LHCN-M2 (cell line): ENCODE data around the gene LGSN. TPM values are rescaled to one million over a fixed set of nuclear protein-coding genes. Genes with fewer than 3 reads are reported as not detected.
"Not testable (repeated sequence)": the region's sequence is repeated elsewhere in the genome, so short reads cannot be mapped to it uniquely, and the experiment has no call there.

ENCODE experiments used
- DNase-seq: peaks from one replicate; pipeline ENCODE4 v3.0.0-alpha.2; 2012; ENCODE audit warnings: low read depth
- total RNA-seq: library from RNA; depleted of rRNA; stranded (reverse); fragments of >200 nt; gene quantifications from 2 replicates; pipeline ENCODE4 v1.2.3, GENCODE V29; 2014

The LGSN gene
- total RNA-seq, 1 experiment from 2014 or later: 0.11 TPM

DNA sequence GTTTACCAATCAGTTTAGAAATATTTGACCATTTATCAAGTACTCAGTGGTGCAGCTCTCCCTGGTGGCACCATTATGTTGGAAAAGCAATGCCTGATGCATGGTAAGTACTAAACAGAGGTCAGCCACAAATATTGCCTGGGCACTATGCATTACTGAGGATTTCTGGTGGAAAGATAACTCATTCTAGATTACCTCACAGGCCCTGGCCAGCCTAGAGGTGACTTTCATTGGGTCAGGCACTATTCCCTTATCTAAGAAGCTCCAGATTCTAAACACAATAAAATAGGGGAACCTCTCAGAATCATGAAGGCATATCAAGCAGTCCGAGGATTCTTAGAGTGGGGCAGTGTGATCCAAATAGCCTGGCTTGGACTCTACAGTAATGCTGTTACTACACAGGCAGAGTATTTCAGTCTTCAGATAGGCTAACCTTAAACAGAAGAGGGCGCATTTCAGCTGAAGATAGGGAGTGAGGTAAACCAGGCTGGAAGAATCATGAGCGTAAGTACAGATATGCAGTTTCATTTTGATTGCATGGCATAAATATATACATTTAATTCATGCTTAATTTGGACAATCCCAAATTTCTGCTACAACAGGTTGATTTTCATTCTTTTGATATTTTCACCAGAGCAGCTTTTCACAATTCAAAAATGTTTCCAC, 12.1 kb downstream of the LGSN start:
- peak; percentile 57 for DNase-seq

DNA sequence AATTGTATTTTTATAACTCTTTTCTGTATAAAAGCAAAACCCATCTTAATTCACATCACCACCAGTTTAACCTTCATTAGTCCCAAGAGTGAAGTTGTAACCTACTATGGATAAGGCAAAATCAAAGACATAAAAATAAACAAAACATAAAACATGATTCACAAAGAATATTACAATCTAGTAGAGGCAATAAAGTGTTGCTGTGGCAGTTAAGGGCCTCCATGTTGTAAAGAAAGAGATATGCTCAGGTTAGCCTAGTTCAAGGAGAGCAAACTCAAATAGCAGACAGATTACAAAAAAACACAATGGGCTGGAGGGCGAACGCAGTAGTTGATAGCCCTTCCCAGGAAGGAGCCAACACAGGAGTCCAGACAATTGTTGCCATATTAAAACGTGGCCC, 13.4 kb downstream of the LGSN start:
- DNase-seq: no peak

DNA sequence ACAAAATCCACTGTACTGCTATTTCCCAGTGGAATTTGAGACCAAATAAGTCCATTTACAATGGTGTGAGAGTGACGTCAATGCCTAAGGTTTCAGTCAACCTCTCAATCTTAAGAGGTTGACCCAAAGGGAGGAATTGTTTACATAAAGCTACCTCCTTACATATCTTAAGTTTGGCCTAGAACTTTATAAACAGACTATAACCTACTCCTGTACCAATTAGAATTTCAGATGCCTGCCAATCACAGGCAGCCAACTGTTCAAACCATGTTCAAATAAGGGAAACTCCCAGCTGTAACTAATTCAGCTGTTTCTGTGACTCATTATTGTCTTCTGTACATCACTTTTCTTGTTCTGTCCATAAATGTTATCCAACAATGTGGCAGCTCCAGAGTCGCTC, 14.5 kb downstream of the LGSN start:
- peak; percentile 51 for DNase-seq

DNA sequence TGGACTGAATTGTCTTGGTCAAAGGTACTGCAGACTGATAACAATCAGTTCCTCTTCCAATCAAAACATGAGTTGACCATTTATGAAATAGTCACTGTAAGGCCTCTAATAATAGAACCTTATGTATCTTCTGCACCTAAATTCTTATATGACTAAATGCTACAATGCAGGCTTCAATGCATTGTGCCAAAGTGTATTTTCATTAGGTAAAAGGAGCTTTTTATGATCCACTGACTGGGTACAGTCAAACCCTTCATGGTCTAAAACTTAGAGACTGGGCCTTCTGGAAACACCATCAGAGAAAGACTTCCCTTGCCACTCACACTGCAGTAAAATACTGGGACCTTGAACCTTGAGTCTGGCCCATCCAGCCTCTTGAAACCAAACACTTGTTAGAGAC, 16.3 kb downstream of the LGSN start:
- no peak for DNase-seq

DNA sequence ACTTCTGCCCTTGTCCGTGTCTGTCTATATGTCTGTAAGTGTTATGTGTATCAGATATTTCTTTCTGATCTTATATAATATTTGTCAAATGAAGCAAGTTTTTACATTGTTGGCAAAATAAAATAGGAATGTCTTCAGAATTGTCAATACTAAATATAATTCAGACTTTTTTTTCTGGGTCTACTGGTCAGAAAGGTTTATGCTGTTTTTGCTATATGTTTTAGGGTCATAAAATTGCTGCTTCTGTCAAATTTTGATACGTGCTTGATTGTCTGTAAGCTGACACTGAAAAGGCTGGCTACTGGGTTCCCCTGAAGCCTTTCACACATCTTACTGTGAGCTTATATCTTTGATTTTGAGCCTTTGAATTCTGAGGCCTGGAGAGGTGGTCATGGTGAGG, 20.1 kb downstream of the LGSN start:
- no peak for DNase-seq

DNA sequence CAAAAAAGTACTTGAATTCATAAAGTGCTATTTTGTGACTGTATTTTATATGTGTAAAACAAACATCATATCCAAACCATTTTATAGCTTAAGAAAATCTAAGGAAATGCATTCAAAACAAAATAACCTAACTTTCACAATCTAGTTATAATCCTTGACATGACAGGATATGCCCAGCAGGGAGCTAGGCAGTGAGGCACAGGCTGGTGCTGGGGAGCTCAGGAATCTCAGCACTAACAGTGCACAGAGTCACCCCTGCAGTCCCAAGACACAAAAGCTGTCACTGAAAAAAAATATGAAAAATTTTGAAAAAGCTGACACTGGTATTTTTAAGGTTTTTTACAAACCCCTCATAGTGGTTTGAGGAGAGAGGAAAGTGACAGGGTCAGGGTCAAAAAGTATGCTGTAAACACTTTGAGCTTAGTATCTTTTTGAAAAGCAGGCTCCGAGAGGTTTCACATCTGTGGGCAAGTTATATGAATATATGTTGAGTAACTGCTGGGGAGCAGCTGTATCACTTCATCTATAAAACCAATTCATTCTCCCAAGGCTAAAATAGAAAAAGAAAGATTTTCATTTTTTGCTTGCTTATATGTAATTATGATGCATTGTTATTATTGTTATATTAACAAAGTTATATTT, 24.1 kb downstream of the LGSN start:
- no peak for DNase-seq

DNA sequence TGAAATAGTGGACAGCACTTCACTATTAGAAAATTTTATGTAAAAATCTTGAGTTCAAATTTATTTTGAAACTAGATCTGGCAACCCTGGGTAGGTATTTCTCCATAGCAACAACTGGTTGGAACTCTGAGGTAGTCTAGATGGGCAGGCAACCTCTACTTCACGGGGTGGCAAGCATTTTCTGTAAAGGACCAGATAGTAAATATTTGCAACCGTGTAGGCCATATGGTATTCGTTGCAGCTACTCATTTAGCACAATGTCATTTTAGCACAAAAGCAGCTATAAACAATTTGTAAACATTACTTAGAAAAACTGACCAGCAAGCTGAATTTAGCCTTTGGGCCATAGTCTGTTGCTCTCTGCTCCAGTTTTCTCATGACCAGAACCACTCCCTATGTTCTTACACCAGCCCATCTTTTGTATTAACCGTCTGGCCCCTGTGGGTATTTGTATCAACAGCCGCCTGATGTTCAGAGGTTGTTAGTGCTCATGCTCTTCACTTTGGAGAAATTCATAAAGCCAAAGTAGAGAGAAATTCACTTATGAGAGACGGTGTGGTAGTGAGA, 29.2 kb downstream of the LGSN start:
- no peak for DNase-seq

DNA sequence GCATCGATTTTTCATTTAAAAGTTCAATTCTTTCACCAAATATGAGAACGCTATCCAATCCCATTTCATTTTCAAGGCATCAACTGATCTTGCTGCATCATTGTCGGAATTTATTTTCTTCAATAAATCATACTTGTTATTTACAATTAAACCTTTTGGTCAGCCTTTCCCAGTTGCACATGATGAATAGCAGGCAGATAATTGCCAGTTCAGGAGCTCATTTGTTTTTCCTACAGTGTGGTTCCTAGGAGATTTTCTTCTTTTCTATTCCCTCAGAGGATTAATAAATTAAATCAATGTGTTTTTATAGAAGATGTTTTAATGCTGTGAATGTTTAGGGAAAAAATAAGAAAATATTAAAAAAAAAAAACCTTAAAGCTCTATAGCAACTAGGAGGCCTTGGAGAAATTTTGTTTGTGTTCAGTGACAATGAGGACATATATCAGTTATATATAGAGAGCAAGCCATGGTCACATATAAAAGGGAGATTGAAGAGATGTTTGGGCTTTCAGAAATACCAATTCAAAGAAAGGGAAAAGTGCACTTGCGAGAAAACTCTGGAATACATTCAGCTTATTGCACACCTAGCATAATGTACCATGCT, 30.4 kb downstream of the LGSN start:
- no peak for DNase-seq

DNA sequence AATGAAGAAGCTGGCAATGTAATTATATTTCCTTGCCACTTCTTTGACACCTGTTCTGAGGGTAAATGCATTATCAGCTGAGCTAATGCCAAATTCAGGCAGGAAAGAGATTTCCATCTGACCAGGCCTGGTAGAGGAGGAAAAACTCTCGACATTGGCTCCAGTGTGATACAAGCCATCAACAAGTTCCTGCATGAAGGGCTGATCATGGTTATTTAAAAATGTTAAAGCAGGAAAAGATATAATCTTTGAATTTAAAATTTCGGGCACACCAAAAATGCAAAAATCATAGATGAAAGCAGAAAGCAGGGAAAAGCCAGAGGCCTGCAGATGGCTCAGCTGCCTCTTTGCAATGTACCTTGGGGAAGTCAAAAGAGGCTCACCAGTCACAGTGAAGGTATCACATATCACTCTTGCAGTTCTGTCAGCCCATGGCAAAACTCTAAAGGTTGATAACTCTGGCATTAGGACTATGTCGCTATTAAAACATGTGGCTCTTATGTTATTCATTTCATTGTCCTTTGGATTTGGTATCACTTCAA, 39.1 kb downstream of the LGSN start:
- no peak for DNase-seq

DNA sequence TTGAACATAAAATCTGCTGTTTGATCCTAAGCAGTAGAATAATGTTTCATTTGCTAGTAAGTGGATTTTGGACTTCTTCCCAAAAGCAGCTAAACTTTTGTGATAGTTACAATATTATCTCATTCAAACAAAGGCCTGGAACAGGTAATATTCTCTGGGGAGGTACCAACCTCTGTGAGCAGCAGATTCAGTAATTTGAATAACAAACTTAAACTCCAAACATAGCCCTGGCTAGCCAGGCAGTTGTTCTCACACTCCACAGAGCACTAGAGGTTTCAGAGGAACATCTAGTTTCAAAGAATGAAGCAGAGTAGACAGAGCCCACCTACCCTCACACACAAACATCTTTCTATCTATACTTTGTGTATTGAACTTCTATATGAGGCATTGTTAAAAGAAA, 40.9 kb downstream of the LGSN start:
- DNase-seq: no peak

DNA sequence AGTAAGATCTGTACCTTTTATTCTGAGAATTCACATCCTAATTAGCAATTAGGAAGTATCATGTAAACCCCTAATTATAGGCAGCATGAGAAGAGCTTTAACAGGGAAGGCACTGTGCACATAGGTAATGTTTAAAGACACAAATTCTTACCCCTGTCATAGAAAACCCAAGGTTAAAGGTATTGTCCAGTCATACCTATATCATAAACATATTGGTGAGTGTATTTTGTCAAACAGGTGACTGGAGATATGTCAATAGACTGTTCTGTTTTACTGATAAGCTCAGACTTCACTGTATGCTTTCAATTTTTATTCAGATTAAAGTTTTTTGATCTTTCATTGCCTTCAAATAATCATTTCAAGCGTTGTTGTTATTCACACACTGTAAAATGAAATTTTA, 43.8 kb downstream of the LGSN start:
- no peak for DNase-seq

DNA sequence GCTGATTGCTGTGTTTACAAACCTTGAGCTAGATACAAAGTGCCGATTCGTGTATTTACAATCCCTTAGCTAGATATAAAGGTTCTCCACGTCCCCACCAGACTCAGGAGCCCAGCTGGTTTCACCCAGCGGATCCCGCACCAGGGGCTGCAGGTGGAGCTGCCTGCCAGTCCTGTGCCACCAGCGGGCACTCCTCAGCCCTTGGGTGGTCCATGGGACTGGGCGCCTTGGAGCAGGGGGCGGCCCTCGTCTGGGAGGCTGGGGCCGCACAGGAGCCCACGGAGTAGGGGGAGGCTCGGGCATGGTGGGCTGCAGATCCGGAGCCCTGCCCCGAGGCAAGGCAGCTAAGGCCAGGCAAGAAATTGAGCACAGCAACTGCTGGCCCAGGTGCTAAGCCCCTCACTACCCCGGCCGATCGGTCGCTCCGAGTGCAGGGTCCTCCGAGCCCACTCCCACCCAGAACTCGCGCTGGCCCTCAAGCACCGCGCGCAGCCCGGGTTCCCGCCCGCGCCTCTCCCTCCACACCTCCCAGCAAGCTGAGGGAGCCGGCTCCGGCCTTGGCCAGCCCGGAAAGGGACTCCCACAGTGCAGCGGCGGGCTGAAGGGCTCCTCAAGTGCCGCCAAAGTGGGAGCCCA, 44.9 kb downstream of the LGSN start:
- DNase-seq: not testable (repeated sequence)

DNA sequence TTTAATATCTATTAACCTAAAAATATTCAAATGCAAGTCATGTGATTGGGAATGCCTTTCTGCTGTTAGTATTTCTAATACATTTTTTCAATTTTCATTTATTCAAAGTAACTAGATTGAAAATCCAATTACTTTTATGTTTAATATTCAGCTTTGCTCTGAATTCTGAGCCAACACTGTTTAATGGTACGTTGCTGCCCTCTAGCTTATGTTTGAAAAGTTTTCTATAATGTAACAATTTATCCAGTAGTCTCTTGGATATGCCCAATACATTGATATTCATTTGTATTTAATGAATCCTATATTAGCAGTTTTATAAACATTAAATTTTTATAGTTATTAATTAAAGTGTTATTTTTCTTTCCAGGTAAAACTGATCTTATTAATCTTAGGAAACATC, 47.4 kb downstream of the LGSN start:
- DNase-seq: peak; percentile 17

DNA sequence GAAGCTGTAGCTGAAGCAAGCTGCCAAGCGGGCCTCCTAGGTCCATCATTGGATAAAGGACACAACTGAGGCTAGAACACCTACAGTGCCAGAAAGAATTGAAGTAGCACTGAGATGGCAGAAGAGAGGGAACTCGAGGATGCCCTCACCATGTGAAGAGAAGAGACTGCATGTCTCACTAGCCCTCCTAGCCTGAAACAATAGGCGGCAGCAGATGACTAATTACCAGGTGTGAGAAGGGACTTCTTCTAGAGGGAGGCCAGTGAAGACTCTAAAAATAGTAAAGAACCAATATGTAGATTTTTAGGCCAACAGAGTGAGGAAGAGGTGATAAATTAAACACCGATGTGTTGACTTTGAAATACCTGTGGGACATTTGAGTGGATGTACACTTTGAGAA, 50.3 kb downstream of the LGSN start:
- no peak for DNase-seq

DNA sequence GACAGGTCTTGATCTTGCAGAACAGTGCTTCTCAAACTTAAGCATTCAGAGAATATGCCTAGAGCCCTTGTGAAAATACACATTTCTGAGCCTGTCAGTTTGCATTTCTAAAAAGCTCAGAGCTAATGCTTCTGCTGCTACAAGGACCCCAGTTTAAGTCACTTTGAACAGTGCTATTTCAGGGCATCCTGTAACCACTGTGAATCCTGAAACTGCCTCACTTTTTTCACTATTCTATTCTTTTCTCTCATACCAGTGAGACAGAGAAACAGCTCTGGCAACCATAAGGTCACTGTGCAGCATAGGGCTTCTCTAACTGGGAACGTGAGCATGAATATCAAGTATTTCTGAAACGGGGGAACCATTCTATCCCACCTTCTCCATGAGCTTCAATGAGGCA, 51.2 kb downstream of the LGSN start:
- DNase-seq: no peak

DNA sequence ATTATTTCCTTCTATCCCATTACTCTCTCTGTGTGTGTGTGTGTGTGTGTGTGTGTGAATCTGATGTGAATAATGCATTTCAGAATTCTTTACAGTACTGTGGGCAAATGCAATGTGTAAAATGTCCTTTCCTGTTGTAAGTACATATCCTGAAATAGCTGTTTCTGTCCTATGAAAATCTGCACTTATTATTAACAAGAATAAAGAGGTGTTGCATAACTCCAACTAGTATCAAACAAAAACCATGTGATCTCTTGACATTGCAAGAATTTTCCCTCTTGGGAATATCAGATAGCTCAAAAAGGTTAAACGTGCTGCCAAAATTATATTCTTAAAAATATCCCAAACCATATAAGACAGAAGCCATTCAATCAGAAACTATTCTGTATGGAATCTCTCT, 52.0 kb downstream of the LGSN start:
- no peak for DNase-seq

DNA sequence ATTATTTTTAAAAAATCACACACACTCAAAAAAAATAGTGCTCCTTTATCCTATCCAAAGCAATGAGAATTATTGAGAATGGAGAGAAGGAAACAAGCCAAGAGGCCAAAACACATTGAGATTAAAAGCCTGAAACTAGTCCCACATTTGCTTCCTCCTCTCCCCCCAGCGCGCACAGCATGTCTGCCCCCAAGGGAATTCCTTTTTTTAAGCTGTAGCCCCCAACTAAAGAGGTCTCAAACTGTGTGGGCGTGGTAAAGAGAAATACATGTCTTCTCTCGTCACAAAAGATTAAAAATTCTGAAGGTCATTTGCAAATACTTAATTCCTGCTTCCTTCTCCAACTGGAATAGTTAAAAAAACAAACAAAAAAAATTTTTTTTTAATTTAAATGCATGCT, 52.7 kb downstream of the LGSN start:
- DNase-seq: no peak

DNA sequence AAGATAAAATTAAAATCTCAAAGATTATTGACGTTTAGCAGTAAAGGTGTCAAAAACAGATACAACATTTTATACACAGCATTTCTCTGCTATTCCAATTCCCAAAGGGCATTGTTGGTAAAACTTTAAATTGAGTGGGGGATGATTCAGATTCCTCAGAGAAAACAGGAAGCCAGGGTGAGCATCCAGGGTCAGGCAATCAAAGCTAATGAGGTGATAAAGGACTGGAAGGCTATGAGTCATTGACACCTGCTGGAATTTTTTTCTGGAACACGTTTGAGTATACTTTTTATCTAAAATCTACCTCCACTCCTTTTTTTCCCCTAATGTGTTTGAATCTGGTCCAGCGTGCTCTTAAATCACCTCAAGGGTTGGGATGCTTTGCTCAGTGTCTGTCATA, 56.3 kb downstream of the LGSN start:
- no peak for DNase-seq

DNA sequence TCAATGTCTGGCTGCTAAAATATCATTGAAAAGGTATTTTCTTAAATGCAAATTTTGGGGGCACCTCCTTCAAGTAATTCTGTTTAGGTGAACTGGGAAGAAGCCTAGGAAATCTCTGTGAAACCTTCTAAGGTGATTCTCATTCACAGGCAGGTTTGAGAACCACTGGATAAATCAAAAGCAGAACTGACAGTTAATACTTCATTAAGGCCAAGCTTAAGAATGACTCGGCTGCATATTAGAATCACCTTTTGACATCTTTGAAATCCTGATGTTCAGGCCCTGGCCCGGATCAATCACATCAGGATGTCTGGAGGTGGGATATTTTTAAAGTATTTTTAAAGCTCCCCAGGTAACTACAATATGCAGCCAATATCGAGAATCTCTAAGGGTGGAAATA, 58.0 kb downstream of the LGSN start:
- no peak for DNase-seq

DNA sequence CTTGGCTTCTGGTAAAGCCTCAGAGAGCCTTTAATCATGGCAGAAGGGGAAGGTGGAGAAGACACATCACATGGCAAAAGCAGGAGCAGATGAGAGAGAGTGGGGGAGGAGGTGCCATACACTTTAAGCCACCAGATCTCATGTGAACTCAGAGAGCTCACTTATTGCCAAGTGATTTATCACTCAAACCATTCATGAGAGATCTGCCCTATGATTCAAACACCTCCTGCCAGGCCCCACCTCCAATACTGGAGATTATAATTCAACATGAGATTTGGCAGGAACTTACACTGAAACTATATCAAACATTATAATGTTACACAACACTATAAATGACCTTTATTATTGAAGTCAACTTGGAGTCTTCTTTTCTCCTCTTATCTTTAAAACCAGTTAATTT, 60.6 kb downstream of the LGSN start:
- no peak for DNase-seq

DNA sequence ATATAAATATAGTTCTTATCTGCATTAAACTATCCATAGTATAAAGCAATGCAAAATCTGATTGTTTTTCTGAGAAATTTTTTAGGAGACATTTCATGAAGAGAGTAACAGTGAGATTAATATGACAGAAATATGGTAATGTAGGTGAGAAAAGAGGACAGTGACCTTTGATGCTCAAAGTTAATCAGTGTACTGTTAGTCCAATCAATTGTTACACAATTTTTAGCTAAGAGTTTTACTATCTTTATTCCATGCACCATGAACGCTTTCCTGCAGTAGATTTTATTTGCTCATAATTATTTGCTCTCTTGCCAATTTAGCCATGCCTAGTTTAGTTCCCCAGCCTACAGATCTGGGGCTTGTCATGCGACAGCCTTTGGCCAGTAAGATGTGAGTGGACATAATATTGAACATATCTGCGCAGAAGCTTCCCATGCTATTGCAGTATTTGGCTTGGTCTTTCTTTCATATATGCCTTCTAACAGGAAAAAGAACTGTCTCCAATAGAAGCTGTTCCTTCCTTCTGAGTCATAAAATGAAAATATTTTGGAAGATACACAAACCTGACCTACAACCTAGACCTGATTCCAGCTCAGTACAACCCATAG, 69.8 kb downstream of the LGSN start:
- no peak for DNase-seq

DNA sequence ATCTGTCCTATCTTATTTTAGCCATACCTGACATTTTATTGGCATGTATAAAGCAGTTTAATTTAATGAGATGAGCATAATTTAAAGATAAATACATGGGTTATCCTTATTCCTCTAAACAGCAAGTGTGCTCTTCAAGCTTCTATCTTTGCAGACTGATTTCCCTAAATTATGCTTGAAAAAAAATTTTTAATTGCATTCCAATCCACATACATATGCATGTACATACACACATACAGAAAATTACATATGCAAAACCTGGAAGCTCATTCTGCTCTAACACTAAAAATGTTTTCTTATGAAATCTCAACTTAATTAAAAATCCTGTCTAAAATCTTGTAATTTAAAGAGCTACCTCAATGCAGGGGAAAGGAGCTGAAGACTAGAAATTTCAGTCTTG, 73.2 kb downstream of the LGSN start:
- DNase-seq: no peak
